ENCODE data around the gene ANKRD52.

- TF ChIP-seq CTCF (IDR thresholded peaks at IDR 0.05) (no peak), POLR2A (IDR thresholded peaks at IDR 0.05) (no peak)
These were observed 27.6 kb downstream of the ANKRD52 start for GRCh38 chr12:56230432-56231183.
